GM19043 (cell line): ENCODE measurements around the gene SEC31B.

Experiments used
- ATAC-seq: cut with Tn5 transposase; IDR thresholded peaks from one replicate; pipeline ENCODE4 v1.9.1; 2021; ENCODE audit warnings: low read depth; ENCODE audit not compliant: unreplicated experiment

Gene SEC31B

GRCh38 chr10:100502926-100503494 is 16.7 kb downstream of the SEC31B start:
- no peak for ATAC-seq

GRCh38 chr10:100501423-100501822 is 18.2 kb downstream of the SEC31B start:
- no peak for ATAC-seq

- no peak for ATAC-seq
These were observed 21.6 kb downstream of the SEC31B start for GRCh38 chr10:100498059-100498458.

GRCh38 chr10:100496567-100496966 is 23.1 kb downstream of the SEC31B start:
- no peak for ATAC-seq

GRCh38 chr10:100490531-100490930 is 29.1 kb downstream of the SEC31B start:
- ATAC-seq: no peak

GRCh38 chr10:100489396-100489795 is 30.3 kb downstream of the SEC31B start:
- no peak for ATAC-seq

GRCh38 chr10:100487529-100487928 is 32.1 kb downstream of the SEC31B start:
- no peak for ATAC-seq

- no peak for ATAC-seq
These were observed 33.7 kb downstream of the SEC31B start for GRCh38 chr10:100485801-100486495.

- no peak for ATAC-seq
These were observed 34.3 kb downstream of the SEC31B start for GRCh38 chr10:100485366-100485765.

- ATAC-seq: no peak
These were observed 35.6 kb downstream of the SEC31B start for GRCh38 chr10:100483876-100484666.

- no peak for ATAC-seq
These were observed 36.9 kb downstream of the SEC31B start for GRCh38 chr10:100482834-100483185.

- no peak for ATAC-seq
These were observed 37.4 kb downstream of the SEC31B start for GRCh38 chr10:100482181-100482833.

GRCh38 chr10:100481462-100482081 is 38.1 kb downstream of the SEC31B start:
- peak; percentile 99 for ATAC-seq

GRCh38 chr10:100480002-100480401 is 39.7 kb downstream of the SEC31B start:
- ATAC-seq: no peak

GRCh38 chr10:100479037-100479436 is 40.6 kb downstream of the SEC31B start:
- no peak for ATAC-seq

- ATAC-seq: no peak
These were observed 41.7 kb downstream of the SEC31B start for GRCh38 chr10:100477970-100478369.

GRCh38 chr10:100470367-100470766 is 49.3 kb downstream of the SEC31B start:
- ATAC-seq: no peak

GRCh38 chr10:100469756-100470155 is 49.9 kb downstream of the SEC31B start:
- no peak for ATAC-seq

- no peak for ATAC-seq
These were observed 50.7 kb downstream of the SEC31B start for GRCh38 chr10:100468978-100469377.

GRCh38 chr10:100468322-100468721 is 51.3 kb downstream of the SEC31B start:
- no peak for ATAC-seq

GRCh38 chr10:100462709-100463108 is 57.0 kb downstream of the SEC31B start, which contains the start of gene WNT8B:
Gene WNT8B (plus strand): TSS chr10:100463009. CDS start chr10:100463169, 160 bp downstream.
- no peak for ATAC-seq
